ENCODE data around the gene DNHD1.

The DNHD1 gene

GRCh38 chr11:6571434-6572008, 74.4 kb downstream of the DNHD1 start:
- Histone ChIP-seq H2AFZ (ENCODE audit: low read depth, low read length, severe bottlenecking) (no peak overlapping the region), H3K4me2 (ENCODE audit: low read depth, low read length, poor library complexity, severe bottlenecking) (no peak overlapping the region), H3K9me3 (ENCODE audit: insufficient read depth, low read length) (no peaks in the 10 kb centered on the region)

GRCh38 chr11:6572215-6572614, 75.1 kb downstream of the DNHD1 start:
- Histone ChIP-seq H3K9ac (ENCODE audit: low read length) (no peak overlapping the region), H2AFZ (ENCODE audit: low read depth, low read length, severe bottlenecking) (no peak overlapping the region), H3K79me2 (ENCODE audit: insufficient read depth, low read length) (no peaks in the 10 kb centered on the region), H3K4me3 (ENCODE audit: insufficient read depth, low read length, poor library complexity, severe bottlenecking) (no peak overlapping the region), H3F3A (ENCODE audit: insufficient read depth) (no peaks in the 10 kb centered on the region), H3K27ac (ENCODE audit: low read depth, low read length) (no peak overlapping the region), H3K27me3 (ENCODE audit: low read length) (no peaks in the 10 kb centered on the region), H3K9me3 (ENCODE audit: insufficient read depth, low read length) (no peaks in the 10 kb centered on the region), H3K36me3 (ENCODE audit: low read length) (no peaks in the 10 kb centered on the region), H3K4me2 (ENCODE audit: low read depth, low read length, poor library complexity, severe bottlenecking) (no peak overlapping the region), H4K20me1 (ENCODE audit: low read depth, low read length) (no peaks in the 10 kb centered on the region), H3K9me2 (replicated peaks; ENCODE audit: insufficient read depth, low read length) (no peaks in the 10 kb centered on the region)
- TF ChIP-seq CTCF (IDR thresholded peaks at IDR 0.05; ENCODE audit: insufficient read depth, low read length, poor library complexity, severe bottlenecking) (no peak), EZH2phosphoT487 (conservative IDR thresholded peaks at IDR 0.05; ENCODE audit: low read length) (no peak)

More at GRCh38 chr11:6571434-6572008, 74.4 kb downstream of the DNHD1 start:
- no peak overlapping the region for H3K9ac ChIP-seq (ENCODE audit: low read length)
- no peaks in the 10 kb centered on the region for H3K9me2 ChIP-seq (replicated peaks; ENCODE audit: insufficient read depth, low read length)
- H3K4me3 ChIP-seq (ENCODE audit: insufficient read depth, low read length, poor library complexity, severe bottlenecking) = no peak overlapping the region
- H3K27me3 ChIP-seq (ENCODE audit: low read length) = no peaks in the 10 kb centered on the region
- no peak overlapping the region for H3K27ac ChIP-seq (ENCODE audit: low read depth, low read length)
- no peak for TF ChIP-seq CTCF (IDR thresholded peaks at IDR 0.05; ENCODE audit: insufficient read depth, low read length, poor library complexity, severe bottlenecking)
- TF ChIP-seq EZH2phosphoT487 (conservative IDR thresholded peaks at IDR 0.05; ENCODE audit: low read length) = no peak
- no peaks in the 10 kb centered on the region for H3K36me3 ChIP-seq (ENCODE audit: low read length)
- no peaks in the 10 kb centered on the region for H4K20me1 ChIP-seq (ENCODE audit: low read depth, low read length)
- H3K79me2 ChIP-seq (ENCODE audit: insufficient read depth, low read length) = no peaks in the 10 kb centered on the region
- no peaks in the 10 kb centered on the region for H3F3A ChIP-seq (ENCODE audit: insufficient read depth)

- Histone ChIP-seq H3K9me2 (replicated peaks; ENCODE audit: insufficient read depth, low read length) (no peaks in the 10 kb centered on the region), H3K27me3 (ENCODE audit: low read length) (no peaks in the 10 kb centered on the region), H3K9ac (ENCODE audit: low read length) (no peak overlapping the region), H3K9me3 (ENCODE audit: insufficient read depth, low read length) (no peaks in the 10 kb centered on the region), H3K27ac (ENCODE audit: low read depth, low read length) (no peak overlapping the region), H3K79me2 (ENCODE audit: insufficient read depth, low read length) (no peaks in the 10 kb centered on the region), H4K20me1 (ENCODE audit: low read depth, low read length) (no peaks in the 10 kb centered on the region), H3K4me3 (ENCODE audit: insufficient read depth, low read length, poor library complexity, severe bottlenecking) (no peak overlapping the region), H3K4me2 (ENCODE audit: low read depth, low read length, poor library complexity, severe bottlenecking) (no peak overlapping the region), H3F3A (ENCODE audit: insufficient read depth) (no peaks in the 10 kb centered on the region), H2AFZ (ENCODE audit: low read depth, low read length, severe bottlenecking) (no peak overlapping the region), H3K36me3 (ENCODE audit: low read length) (no peaks in the 10 kb centered on the region)
- TF ChIP-seq CTCF (IDR thresholded peaks at IDR 0.05; ENCODE audit: insufficient read depth, low read length, poor library complexity, severe bottlenecking) (no peak), EZH2phosphoT487 (conservative IDR thresholded peaks at IDR 0.05; ENCODE audit: low read length) (no peak)
These were observed 78.0 kb downstream of the DNHD1 start for GRCh38 chr11:6574816-6575715.

Measured in SU-DHL-6 (cell line).